ENCODE data around the gene INO80B. TPM values are rescaled to one million over a fixed set of nuclear protein-coding genes. Genes with fewer than 3 reads are reported as not detected.

Gene INO80B
- total and polyA plus RNA-seq, 2 of the 8 experiments (the other 6 are each of a cell fraction or from before 2014, with no cell fraction given) = 3.9 to 18.5 TPM

DNA sequence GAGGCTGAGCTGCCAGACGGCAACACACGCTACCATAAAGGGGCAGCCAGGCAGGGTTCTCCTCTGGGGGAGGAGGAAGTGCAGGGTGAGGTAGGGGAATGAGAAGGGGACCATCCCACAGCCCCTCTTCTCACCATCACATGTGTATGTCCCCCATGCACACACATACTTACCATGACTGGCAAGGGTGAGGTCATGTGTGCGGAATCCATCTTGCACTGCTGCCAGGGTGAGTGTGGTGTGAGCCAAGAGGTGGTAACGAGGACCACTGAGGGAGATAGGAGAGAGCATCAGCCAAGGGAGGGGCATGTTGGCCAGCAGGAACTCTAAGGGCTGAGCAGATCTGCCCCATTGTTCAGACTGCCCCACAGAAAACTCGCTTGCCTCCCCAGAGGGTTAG lies 26.2 kb upstream of the INO80B start:
- H3K27me3 ChIP-seq (replicated peaks in 1 of 4; ENCODE audit: control insufficient read depth in 3 of 4, extremely low read depth in 1 of 4, insufficient read depth in 3 of 4, low read length in 3 of 4) = no peaks in the 10 kb centered on the region
- TF ChIP-seq SUZ12 (IDR thresholded peaks at IDR 0.05; ENCODE audit: low read length) (no peak), KDM4A (IDR thresholded peaks at IDR 0.05; ENCODE audit: low read depth, low read length, severe bottlenecking) (no peak), EZH2 (IDR thresholded peaks at IDR 0.05; ENCODE audit: low read depth, low read length, severe bottlenecking) (no peak), GABPA (IDR thresholded peaks at IDR 0.05; ENCODE audit: borderline replicate concordance, insufficient read depth, low read length) (no peak), CHD1 (IDR thresholded peaks at IDR 0.05; ENCODE audit: low read depth, low read length) (no peak)
- no peak overlapping the region for H3K9ac ChIP-seq (replicated peaks in 1 of 4; ENCODE audit: extremely low read depth in 1 of 4, low read depth in 3 of 4, low read length in 3 of 4)
- H2BK5ac ChIP-seq (ENCODE audit: low read depth, low read length) = no peak overlapping the region
- H3K4ac ChIP-seq (replicated peaks; ENCODE audit: insufficient read length, low read depth, low read length) = no peak overlapping the region
- no peak overlapping the region for H3K4me3 ChIP-seq (ENCODE audit: extremely low read depth in 1 of 4, insufficient read depth in 2 of 4, low read depth in 3 of 4, low read length in 4 of 4)
- H3K79me1 ChIP-seq (ENCODE audit: low read depth, low read length) = peaks cover 4% of the 10 kb centered on the region; the same call in 1 of the 2 replicates
- peaks cover 20 to 78% (median 58%) of the 10 kb centered on the region in 4 experiments for H3K36me3 ChIP-seq (ENCODE audit: control insufficient read depth in 2 of 4, insufficient read depth in 4 of 4, low read length in 3 of 4)
- no peak overlapping the region for H4K91ac ChIP-seq (replicated peaks; ENCODE audit: insufficient read length, low read length)
- no peak overlapping the region for H2AK5ac ChIP-seq (ENCODE audit: low read depth, low read length)
- no peak for DNase-seq (ENCODE audit: low read depth in 1 of 2, low spot score in 2 of 2)
- WGBS, 2 experiments (ENCODE audit: extremely low coverage in 1 of 2, insufficient coverage in 1 of 2, insufficient read length in 1 of 2, insufficient replicate concordance in 2 of 2, low coverage in 1 of 2, low lambda C conversion rate in 2 of 2, missing lambda C conversion rate in 1 of 2) = 93% methylated on average over 3 of the region's 5 CpGs; no CpG with 5 or more reads in 1 of the 2 experiments
- H3K9me3 ChIP-seq (ENCODE audit: insufficient read depth in 2 of 2, low read depth in 1 of 2, low read length in 1 of 2) = no peaks in the 10 kb centered on the region
- H2AFZ ChIP-seq (ENCODE audit: low read length) = no peak overlapping the region
- H4K5ac ChIP-seq (ENCODE audit: insufficient read length, low read depth, low read length) = no peak overlapping the region
- H3K27ac ChIP-seq (ENCODE audit: low read depth, low read length) = no peak overlapping the region
- peaks cover 0 to under 1% of the 10 kb centered on the region in 2 experiments; a peak in 1 of 4 replicates for H3K79me2 ChIP-seq (ENCODE audit: control insufficient read depth in 1 of 2, insufficient read depth in 2 of 2, low read length in 2 of 2)
- H2BK15ac ChIP-seq (ENCODE audit: low read length) = no peak overlapping the region
- H2BK20ac ChIP-seq (ENCODE audit: low read length) = no peak overlapping the region
- no peak overlapping the region for H3K18ac ChIP-seq (ENCODE audit: extremely low read depth, low read length)
- H3K23me2 ChIP-seq (ENCODE audit: low read depth, low read length) = no peaks in the 10 kb centered on the region
- POLR2A ChIA-PET (ENCODE audit: partially characterized antibody) = interaction anchor here (0.7 to 5.5 kb wide), 7 partner anchors 8 to 68 kb away, joined by 3 to 42 read pairs (median 4); partner anchors contain the start of gene WBP1
- H2BK120ac ChIP-seq (replicated peaks; ENCODE audit: low read depth, low read length) = no peak overlapping the region
- no peak overlapping the region for H3K14ac ChIP-seq (ENCODE audit: insufficient read length)
- H4K20me1 ChIP-seq (replicated peaks in 1 of 2; ENCODE audit: control insufficient read depth in 1 of 2, insufficient read depth in 2 of 2, low read length in 2 of 2) = peaks cover 4 to 24% of the 10 kb centered on the region in 2 experiments
- no peak overlapping the region for H2BK12ac ChIP-seq (ENCODE audit: low read depth, low read length)
- no peak overlapping the region for H3K23ac ChIP-seq (ENCODE audit: insufficient read length)
- FAIRE-seq = no peak
- CTCF ChIA-PET (ENCODE audit: partially characterized antibody) = interaction anchor here (0.7 to 2.7 kb wide), 5 partner anchors 23 to 179 kb away, joined by 3 to 9 read pairs (median 3); no protein-coding TSS in a partner anchor
- H3K4me2 ChIP-seq (ENCODE audit: insufficient read depth in 1 of 2, low read depth in 2 of 2, low read length in 2 of 2) = no peak overlapping the region
- H3K56ac ChIP-seq (replicated peaks; ENCODE audit: insufficient read length, low read depth, low read length) = no peak overlapping the region
- H3K4me1 ChIP-seq (replicated peaks in 1 of 4; ENCODE audit: control insufficient read depth in 3 of 4, insufficient read depth in 4 of 4, low read length in 3 of 4) = 0 out of 7 replicates have a peak, but pooled peaks cover 0 to 2% (median 0%) of the 10 kb centered on the region in 4 experiments
- H4K8ac ChIP-seq (ENCODE audit: extremely low read depth, insufficient read depth, low read length) = no peak overlapping the region
